ENCODE results near the gene CAPN10.

Gene CAPN10

DNA sequence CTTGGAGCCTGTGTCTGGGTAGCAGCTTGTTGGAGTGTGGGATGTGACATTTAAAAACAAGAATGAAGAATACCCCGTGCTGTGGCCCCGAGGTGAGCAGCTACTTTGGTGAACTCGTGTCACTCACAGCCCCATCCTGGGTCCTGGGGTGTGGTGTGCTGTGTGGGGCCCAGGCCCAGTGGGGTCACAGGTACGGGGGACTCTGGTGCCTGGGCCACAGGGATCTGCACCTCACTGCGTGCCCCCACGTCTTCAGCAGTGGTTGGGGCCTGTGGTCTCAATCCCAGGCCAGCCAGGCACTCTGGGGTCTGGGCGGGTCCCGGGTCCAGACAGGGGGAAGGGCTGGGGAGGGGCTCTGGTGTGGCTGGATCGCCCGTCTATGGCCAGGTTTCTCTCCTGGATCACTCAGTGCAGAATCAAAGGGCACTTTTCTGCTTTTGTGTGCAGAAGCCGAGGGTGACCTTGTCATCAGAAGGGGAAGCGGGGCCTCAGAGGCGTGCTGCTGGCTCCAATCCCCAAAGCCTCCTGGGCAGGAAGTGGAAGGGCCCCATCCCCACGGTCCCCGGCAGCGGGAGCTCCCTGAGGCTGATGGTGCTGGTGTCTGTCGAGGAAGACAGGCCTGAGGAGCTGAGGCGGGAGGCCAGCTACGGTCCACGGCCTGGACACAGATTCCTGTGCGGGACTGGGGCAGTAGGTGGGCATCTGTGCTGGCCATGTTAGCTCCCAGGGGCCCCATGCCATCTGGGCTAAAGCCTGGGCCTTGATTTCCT lies 40.2 kb downstream of the CAPN10 start:
- FAIRE-seq, result no peak

DNA sequence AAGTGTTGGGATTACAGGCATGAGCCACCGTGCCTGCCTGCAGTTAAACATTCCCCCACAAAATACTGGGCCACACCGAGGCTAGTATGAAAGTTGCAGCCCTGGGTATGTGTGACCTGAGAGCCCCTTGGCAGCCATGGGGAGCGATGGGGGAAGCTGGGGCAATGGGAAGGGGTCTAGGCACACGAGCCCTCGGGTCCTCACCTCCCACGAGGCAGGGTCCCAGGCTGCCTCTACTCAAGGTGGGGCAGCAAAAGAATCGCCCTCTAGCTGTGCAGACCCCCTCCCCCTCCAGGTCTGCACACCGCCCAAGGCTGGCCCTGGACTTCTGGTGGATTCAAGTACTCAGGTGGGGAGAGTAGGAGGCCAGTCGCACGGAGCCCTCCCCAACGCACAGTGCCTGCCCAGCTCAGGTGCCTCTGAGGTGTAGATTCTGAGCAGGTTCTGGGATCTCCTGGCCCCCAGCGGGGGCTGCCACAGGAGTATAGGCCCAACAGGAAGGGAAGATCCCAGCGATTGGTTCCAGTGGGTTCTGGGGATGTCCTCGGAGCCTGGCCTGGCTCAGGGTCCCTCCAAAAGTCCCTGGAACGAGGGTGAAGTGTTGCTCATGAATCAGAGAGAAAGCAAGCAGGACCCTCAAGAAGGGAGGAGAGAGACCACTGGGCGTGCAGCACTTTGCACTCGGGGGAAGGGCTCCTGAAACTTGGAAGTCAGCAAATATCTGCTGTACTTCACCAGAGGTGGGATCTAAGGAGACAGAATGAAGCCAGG lies 41.4 kb downstream of the CAPN10 start:
- FAIRE-seq, result no peak

DNA sequence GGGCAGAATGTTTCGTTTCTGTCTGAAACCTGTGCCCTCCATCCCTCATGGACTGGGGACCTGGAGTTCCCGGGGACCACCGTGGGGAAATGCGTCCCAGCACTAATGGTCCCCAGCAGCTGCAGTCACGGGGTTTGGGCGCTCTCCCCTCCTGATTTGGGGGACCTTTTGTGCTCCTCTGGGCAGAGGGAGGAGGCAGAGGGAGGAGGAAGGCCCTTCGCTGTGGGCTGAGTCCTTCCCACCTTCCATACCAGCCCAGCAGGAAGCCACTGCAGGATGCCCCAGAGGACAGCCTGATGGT lies 41.9 kb downstream of the CAPN10 start:
- no peak for FAIRE-seq

DNA sequence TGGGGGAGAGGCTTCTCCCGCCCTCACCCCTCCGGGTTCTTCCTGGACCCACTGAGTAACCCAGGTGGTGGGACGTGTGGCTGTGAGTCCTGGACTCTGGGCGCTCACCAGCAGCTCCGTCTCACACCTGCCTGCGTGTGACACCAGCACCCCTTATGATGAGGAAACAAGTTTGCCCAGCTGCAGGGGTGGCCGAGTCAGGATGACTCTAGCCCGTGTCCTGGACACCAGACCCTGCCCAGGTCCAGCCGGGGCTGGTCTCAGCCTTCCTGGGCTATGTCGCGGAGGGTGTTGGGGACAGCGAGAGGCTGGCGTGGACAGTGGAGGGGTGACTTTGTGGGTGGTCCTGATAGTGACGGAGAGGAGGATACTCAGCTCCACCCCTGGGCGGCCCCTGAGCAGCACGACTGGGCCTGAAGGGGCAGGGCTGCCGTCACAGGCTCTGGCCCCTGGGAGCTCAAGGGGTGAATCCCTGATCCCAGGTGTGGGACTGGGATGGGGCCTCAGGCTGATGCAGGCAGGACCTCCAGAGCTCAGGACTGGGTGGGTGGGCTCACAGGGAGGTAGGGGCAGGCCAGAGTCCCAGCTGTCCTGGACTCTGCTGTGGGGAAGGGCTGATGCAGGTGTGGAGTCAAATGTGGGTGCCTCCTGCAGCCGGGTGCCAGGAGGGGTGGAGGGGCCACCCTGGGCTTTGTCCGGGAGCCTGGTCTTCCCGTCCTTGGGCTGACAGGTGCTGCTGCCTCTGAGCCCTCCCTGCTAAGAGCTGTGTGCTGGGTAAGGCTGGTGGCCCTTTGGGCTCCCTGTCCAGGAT lies 42.5 kb downstream of the CAPN10 start:
- FAIRE-seq, result no peak

DNA sequence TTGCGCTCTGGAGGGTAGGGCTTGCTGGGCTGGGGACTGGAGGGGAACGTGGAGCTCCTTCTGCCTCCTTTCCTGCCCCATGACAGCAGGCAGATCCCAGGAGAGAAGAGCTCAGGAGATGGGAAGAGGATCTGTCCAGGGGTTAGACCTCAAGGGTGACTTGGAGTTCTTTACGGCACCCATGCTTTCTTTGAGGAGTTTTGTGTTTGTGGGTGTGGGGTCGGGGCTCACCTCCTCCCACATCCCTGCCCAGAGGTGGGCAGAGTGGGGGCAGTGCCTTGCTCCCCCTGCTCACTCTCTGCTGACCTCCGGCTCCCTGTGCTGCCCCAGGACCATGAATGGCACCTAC lies 43.1 kb downstream of the CAPN10 start:
- no peak for FAIRE-seq

DNA sequence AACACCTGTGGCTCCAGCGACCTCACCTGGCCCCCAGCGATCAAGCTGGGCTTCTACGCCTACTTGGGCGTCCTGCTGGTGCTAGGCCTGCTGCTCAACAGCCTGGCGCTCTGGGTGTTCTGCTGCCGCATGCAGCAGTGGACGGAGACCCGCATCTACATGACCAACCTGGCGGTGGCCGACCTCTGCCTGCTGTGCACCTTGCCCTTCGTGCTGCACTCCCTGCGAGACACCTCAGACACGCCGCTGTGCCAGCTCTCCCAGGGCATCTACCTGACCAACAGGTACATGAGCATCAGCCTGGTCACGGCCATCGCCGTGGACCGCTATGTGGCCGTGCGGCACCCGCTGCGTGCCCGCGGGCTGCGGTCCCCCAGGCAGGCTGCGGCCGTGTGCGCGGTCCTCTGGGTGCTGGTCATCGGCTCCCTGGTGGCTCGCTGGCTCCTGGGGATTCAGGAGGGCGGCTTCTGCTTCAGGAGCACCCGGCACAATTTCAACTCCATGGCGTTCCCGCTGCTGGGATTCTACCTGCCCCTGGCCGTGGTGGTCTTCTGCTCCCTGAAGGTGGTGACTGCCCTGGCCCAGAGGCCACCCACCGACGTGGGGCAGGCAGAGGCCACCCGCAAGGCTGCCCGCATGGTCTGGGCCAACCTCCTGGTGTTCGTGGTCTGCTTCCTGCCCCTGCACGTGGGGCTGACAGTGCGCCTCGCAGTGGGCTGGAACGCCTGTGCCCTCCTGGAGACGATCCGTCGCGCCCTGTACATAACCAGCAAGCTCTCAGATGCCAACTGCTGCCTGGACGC lies 43.6 kb downstream of the CAPN10 start:
- FAIRE-seq, result no peak

DNA sequence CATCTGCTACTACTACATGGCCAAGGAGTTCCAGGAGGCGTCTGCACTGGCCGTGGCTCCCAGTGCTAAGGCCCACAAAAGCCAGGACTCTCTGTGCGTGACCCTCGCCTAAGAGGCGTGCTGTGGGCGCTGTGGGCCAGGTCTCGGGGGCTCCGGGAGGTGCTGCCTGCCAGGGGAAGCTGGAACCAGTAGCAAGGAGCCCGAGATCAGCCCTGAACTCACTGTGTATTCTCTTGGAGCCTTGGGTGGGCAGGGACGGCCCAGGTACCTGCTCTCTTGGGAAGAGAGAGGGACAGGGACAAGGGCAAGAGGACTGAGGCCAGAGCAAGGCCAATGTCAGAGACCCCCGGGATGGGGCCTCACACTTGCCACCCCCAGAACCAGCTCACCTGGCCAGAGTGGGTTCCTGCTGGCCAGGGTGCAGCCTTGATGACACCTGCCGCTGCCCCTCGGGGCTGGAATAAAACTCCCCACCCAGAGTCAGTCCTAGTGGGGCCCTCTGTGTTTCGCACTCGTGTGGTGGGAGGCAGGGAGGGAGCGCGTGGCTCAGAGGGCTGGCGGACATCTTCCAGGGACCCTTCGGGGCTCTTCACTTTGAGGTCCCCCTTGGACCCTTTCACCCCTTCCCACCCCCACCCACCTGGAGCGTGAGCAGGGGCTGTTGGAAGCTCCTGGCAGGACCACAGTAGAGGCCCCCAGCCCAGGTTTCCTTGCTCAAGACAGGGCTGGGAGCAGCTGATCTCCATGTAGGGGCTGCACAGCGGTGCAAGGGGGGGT lies 44.4 kb downstream of the CAPN10 start:
- no peak for FAIRE-seq

DNA sequence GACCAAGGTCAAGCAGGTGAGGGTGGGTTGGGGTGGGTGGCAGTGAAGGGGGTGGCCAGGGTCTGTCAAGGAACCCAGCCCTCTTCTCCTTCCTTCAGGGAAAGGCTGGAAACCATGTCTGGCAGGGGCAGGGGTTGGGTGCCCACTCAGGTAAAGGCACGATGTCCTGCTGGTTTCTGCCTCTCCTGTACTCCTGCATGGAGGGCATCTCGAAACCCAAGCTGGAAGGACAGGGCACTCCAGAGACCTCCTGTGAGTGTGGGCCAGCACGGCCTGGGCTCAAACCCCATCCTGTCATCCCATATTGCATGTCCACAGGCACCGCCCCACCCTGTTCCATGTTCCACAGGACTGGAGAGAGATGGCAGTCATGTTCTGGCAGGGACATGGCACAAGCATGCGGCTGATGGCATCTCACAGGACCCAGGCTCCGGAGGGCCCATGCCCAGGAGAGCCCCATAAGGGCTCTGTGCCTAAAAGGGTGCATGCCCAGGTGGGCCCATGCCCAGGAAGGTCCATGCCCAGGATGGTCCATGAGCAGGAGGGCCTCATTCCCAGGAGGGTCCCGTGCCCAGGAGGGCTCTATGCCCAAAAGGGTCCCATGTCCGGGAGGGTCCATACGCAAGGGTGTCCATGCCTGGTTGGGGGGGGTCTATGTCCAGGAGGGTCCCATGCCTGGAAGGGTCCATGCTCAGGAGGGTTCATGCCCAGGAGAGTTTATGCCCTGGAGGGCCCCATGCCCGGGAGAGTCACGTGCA lies 45.2 kb downstream of the CAPN10 start:
- no peak for FAIRE-seq

DNA sequence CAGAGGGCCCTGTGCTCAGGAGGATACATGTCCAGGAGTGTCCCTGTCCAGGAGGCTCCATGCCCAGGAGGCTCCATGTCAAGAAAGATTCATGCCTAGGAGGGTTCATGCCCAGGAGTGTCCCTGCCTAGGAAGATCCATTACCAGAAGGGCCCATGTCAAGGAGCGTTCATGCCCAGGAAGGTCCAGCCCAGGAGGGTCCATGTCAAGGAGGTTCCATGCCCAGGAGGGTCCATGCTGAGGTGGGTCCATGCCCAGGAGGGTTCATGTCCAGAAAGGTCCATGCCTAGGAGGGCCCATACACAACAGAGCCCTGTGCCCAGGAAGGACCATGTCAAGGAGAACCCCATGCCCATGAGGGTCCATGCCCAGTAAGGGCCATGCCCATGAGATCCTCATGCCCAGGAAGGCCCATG lies 45.8 kb downstream of the CAPN10 start:
- FAIRE-seq, result no peak

DNA sequence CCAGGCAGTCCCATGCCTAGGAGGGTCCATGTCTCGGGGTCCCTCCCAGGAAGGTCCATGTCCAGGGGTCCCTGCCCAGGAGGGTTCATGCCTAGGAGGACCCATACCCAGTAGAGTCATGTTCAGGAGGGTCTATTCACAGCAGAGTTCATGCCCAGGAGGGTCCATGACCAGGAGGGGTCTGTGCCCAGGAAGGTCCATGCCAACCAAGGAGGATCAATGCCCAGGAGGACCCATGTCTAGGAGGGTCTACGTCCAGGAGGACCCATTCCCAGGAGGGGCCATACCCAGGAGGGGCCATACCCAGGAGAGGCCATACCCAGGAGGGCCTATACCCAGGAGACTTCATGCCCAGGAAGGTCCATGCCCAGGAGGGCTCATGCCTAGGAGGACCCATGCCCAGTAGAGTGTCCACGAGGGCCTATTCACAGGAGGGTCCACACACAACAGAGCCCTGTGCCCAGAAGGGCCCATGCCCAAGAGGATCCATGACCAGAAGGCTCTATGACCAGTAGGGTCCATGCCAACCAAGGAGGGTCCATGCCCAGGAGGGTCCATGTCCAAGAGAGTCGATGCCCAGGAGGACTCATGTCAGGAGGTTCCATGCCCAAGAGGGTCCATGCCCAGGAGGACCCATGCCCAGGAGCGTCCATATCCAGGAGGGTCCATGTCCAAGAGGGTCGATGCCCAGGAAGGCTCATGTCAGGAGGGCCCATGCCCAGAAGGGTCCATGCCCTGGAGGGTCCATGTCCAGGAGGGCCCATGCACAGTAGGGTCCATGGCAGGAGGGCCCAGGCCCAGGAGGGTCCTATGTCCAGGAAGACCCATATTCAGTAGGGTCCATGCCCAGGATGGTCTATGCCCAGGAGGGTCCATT lies 48.8 kb downstream of the CAPN10 start:
- FAIRE-seq, result no peak

DNA sequence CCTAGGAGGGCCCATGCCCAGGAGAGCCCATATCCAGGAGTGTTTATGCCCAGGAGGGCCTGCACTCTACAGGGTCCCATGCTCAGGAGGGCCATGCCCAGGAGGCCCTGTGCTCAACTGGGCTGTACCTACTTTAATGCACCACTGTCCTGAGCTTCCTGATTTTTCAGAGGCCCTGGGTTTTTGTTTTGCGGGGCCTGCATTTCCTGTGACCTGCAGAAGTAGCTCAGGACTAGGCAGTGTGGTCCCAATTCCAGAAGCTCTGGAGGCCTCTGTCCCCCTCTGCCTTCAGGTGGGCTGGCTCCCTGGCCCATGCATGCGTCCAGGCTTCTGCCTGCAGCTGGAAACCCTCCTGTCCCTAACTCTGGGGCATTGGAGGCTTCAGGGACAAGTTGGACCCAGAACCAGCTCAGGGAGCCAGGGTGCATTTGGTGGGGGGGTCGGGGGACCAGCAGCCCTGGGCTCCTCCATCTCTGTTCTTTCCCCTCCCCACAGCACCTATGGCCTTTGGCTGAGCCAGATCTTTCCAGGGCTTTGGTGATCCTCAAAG lies 49.5 kb downstream of the CAPN10 start:
- no peak for FAIRE-seq

DNA sequence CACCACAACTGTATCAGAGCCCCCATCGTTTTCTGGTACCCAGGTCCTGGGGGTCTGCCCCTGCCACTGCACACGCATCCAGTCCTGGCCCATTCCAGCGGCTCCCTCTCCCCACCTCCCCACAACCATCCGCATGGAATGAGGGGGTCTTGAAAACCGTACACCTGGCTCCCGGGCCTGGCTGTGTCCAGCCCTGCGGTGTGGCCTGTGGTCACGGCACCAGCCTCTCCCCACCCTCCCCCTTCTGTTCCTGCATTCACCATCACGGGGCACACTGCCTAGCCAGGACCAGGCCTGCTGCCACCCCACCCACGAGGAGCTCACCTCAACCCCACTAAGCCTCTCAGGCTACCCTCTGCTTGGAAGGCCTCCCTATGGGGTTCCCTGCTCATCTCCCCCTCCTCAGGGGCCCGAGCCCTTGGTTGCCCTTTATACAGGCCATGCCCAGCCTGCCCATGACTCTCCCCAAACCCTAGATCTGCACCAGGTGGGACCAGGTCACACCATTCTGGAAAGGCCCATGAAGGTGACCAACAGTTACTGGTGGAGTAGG lies 50.1 kb downstream of the CAPN10 start:
- no peak for FAIRE-seq

DNA sequence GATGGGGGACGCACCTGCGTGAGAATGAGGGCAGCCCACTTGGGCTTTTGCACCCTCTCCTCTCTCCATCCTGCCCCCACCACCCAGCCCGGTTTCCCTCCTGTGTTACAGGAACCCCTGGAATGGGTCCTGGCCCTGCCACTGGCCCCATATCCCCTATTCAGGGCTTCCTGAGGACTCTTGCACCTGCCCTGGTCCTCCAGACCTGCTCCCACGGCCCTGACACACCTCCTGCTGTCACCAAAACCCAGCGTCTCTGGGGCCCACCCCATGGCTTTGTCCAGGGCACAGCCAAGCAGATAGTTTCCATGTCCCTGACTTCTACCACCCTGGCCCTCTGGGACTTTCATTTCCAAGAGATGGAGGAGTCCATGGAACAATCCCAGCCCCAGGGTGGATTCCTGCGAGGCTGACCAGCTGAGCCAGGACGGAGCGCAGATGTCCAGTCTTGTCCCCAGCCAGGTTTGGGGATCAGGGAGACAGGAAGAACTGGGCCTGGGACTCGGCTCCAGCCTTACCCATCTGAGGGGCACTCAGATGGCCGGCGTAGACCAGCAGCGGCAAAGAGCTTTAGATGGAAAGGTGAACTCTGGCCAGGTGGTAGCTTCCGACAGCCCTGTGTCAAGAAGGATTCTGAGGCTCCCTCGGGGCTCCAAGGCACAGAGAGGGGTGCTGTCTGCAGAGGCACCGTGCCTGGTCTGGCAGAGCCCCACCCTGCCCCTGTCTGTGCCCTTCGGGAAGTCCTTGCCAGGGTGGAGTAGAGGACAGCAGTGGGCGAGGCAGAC lies 50.8 kb downstream of the CAPN10 start:
- no peak for FAIRE-seq

DNA sequence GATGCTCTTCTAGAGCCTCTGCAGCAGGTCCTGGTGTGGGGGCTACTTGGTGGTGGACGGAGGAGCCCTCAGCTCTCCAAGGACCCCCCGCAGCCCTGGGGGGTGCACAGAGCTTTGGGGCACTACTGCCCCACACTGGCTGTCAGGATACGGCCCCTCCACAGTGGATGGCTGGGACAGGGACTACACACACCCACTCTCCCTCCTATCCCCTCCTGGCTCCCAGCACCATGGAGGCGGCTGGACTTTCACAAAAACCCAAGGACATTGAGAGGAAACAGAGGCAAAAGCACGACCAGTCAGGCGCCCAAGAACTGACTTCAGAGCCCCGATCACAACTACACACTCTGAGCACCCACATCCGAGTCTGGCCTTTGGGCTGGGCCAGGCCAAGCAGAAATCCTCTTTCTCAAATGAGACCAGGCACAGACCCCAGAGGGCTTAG lies 51.4 kb downstream of the CAPN10 start:
- FAIRE-seq, result no peak

DNA sequence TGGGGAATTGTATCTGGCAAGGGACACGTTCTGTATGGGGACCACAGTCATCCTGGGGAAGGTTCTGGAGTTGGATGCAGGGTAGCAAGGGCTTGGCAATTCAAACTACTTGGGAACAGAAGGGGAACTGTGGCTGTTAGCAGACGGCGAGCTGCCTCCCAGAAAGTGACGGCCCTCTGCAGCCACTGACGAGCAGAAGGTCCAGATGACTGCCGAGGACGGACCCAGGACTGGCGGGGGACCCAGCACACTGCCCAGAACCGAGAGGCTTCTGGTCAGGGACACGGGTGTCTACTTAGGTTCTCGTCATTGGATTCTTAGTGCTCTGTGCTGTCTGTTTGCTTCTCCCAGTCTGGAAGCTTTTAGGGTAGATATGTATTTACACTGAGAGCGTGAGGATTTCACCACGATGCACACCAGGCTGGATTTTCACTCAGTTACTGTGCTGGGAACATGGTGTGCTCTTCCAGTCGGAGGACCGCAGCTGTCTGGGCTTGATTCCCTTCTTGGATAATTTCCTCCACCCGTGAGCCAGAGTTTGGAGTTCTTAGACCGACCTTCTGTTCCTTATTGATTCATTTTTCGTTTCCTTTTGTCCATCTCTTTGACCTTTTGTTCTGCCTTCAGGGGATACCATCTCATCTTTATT lies 52.1 kb downstream of the CAPN10 start:
- no peak for FAIRE-seq

DNA sequence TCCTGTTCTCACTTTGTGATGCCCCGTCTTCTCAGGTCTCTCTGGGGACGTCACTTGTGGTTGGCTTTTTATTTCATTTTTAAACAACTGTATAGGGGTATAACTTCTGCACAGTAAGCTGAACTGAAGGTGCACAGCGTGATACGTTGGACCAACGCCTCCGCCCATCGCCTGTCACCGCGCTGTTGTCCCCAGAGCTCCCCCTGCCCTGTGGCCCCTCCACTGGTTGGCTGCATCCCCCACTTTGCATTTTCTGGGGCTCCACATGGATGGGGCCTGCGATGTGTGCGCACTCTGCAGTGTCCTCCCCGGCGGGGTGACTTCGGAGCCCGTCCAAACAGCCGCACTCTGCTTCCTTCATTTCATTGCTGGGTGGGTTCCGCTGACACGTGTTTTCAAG lies 53.0 kb downstream of the CAPN10 start:
- no peak for FAIRE-seq

DNA sequence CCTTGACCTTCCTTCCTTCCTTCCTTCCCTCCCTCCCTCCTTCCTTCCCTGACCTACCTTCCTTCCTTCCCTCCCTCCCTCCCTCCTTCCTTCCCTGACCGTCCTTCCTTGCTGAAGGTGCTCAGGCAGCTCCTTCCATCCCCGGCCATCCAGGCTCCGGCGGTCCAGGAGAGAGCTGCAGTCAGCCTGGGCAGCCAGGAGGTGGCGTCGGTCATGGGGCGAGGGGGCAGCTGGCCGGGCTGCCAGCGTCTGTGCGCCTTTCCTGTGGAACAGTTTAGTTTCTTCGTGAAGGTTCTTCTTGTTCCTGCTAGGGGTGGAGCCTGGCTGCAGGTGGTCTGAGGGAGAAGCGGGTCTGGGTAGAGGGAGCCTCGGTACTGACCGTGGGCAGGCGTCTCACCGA lies 54.4 kb downstream of the CAPN10 start:
- no peak for FAIRE-seq

All from endometrium (tissue), 2 donors.